Stimulated activated CD8-positive, alpha-beta memory T cell treated with anti-CD3 and anti-CD28 coated beads, Interleukin-7, amount 100 ng/mL, for 48 hours (primary cell): Measurements from ENCODE around the gene KRTAP12-2.
"Not testable (repeated sequence)": the region's sequence is repeated elsewhere in the genome, so short reads cannot be mapped to it uniquely, and the experiment has no call there.

Experiments used
- DNase-seq, 2 donors: peaks; one replicate each; pipeline ENCODE4 v3.0.0-alpha.2; 2020; ENCODE audit warnings: low read depth in 1 of 2; ENCODE audit errors: extremely low read depth in 1 of 2

KRTAP12-2 gene

DNA sequence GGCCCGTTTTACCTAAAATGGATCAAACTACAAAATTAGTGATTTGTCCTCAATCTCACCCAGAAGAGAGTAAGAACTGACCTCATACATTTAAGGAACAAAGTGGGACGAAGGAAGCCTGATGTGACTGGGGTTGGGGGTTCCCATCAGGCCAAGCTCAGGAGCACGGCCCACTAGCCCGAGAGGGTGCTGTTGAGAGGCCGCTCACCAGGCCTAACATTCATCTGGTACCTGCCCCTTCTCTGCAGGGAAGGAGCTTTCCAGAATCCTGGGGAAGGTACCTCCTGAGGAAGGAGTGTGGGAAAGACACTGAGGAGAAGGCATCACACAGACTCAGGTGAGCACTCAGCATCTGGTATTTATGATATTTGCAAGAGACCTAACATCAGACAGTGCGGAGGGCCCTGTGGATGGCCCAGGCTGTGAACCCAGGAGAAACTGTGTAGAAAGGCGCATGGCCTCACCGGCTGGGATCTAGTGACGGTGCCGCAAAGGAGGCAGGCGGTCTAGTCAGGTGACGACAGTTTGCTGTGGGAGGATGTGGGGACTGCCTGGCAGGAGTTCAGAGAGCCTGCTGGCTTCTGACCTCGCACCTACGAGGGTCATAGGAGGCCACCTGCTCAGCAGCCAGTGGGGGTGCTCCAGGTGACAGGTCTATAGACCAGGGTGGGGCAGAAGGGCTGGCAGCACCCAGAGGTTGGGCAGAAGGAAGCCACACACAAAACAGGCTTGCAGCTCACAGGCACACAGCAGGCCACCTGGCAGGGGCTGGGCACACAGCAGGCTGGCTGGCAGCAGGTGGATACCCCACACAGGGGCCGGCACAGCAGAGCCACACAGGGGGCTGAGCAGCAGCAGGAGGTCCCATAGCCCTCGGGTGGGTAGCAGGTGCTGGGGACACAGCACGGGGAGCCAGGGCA, 12.8 kb downstream of the KRTAP12-2 start:
- no peak for DNase-seq

DNA sequence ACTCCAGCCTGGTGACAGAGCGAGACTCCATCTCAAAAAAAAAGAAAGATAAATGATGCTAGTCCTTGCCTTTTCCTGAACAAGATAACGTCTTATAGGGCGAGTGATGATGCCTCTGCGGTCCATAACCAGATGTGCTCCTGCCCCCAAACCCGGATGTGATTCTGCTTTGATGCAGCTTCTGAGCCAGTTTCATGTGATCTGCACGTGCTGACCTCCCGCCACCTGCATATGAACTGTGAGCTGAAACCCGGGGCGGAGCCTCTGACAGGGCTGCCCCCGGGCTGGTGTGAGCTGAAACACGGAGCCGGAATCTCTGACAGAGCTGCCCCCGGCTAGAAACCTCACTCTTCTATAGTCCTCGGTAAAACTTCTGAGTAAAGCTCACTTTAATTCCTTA, 13.6 kb downstream of the KRTAP12-2 start:
- no peak for DNase-seq

DNA sequence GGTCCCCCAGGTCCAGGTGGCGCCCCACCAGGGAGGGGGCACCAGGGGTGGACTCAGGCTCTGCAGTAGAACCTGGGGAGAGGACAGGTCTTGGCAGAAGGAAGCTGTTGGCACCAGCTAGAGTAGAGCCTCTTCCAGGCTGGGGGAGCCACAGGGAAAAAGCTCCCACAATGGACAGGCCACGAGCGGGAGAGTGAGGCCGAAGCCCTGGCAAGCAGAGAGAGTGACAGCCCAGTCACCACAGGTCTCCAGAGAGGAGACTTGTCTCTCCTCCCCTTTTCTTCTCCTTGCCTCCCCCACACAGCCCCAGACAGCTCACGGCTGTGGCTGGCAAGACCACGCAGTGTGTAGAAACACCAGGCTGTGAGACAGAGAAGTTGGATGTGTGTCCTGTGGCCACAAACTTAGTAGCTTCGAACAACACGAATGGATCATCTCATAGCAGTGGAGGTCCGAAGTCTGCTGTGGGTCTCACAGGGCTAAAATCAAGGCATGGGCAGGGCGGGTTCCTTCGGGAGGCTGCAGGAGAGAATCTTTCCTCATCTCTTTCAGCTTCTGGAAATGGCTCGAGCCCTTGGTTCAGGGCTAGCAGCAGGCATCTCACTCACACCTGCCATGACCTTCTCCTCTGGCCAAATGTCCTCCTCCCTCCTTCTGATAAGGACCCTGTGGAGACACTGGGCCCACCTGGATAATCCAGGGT, 15.6 kb downstream of the KRTAP12-2 start:
- no peak for DNase-seq

DNA sequence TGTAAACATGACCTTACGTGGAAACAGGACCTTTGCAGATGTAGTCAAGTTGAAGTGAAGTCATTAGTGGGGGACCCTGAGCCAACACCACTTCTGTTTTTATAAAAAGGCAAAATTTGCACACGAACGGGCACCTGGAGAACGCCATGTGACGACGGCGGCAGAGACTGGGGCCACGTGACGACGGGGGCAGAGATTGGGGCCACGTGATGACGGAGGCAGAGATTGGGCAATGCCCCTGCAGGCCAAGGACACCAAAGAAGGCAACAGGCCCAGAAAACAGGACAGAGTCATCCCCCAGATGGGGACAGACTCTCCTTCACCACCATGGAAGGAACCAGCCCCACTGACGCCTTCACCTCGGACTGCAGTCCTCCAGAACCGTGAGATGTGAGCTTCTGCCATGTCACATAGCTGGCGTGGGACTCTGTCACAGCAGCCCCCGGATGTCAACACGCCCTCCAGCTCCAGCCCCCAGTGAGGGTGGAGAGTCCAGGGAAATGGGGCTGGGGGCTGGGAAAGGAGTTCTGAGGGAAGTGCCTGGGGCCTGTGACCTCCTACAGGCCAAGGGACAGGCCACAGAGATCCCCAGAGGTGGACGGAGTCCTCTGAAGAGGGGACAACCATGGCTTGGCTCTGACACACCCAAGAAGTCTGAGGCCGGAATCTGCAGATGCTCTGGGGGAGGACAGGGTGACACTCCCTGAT, 16.3 kb downstream of the KRTAP12-2 start:
- DNase-seq: no peak

DNA sequence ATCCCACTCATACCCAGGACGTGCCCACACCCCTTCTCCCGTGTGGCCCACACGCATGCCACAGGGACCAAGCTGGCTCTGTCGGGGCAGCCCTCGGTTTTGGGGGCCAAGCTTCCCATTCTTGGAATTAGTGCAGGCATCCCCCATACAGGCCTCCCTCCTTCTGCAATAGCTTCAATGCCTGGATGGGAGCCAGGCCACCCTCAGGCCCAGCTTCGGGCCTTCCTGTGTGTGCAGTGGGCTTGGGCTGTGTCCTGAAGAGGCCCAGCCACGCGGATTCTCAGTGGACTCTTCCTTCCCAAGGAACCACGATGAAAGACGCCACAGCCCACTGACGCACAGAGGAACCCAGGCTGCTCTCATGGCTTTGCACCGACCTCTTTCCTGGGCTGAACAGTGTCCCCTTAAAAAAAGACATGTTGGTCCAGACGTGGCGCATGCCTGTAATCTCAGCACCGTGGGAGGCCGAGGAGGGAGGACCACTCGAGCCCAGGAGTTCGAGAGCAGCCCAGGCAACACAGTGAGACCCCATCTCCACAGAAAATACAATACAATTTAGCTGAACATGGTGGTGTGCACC, 17.1 kb downstream of the KRTAP12-2 start:
- no peak for DNase-seq

DNA sequence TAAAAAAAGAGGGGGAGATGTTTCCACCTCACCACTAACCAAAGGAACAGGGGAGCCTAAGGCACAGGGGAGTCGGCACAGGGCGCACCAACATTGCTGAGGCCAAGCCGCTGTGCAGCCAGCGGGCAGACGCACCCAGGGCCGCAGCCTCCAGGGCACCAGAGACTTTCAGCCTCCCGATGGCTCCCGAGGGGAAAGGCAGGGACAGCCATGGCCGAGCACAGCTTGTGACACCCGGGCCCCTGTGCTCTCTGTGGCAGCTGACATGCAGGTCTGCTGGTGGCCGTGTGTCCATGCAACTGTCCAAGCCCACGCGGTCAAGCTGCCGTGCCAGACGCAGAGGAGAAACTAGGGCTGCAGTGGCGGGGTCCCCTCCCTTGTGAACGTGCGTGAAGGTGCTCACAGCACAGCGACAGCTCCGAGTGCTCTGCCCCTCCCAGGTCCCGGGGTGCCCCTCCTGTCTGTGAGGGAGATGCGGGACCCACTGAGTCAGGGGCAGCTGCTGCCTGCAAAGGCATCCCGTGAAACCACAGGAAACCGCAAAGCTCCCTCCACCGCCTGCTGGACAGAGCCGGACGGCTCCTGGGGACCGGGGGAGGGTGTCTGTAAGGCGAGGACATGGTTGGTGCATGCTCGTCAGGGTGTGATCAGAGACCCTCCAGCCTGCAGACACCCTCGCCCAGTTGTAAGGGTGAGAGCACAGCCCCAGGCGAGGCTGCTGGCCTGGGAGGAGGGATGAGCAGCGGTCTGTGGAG, 18.0 kb downstream of the KRTAP12-2 start:
- no peak for DNase-seq

DNA sequence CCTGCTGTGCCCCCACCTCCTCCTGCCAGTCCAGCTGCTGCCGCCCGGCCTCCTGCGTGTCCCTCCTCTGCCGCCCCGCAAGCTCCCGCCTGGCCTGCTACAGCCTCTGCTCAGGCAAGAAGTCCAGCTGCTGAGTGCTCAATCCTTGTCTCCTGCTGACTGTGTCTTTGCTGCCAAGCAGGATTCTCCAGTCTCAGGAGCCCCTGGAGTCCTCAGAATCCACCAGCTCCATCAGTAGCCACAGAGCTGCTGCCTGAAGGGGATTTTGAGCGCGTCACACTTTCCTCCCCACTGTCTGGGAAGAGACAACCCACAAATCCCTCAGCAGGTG, 19.5 kb downstream of the KRTAP12-2 start:
- no peak for DNase-seq

DNA sequence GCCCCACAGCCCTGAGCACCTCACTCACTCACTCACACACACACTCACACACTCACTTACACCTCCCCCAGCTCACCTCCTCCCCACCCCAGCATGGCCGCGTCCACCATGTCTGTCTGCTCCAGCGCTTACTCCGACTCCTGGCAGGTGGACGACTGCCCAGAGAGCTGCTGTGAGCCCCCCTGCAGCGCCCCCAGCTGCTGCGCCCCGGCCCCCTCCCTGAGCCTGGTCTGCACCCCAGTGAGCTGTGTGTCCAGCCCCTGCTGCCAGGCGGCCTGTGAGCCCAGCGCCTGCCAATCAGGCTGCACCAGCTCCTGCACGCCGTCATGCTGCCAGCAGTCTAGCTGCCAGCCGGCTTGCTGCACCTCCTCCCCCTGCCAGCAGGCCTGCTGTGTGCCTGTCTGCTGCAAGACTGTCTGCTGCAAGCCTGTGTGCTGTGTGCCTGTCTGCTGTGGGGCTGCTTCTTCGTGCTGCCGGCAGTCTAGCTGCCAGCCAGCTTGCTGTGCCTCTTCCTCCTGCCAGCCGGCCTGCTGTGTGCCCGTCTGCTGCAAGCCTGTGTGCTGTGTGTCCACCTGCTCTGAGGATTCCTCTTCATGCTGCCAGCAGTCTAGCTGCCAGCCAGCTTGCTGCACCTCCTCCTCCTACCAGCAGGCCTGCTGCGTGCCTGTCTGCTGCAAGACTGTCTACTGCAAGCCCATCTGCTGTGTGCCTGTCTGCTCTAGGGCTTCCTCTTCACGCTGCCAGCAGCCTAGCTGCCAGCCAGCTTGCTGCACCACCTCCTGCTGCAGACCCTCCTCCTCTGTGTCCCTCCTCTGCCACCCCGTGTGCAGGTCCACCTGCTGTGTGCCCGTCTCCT, 20.1 kb downstream of the KRTAP12-2 start, which contains the start of gene KRTAP10-11:
Gene KRTAP10-11 (plus strand): TSS at position 49 of the 856 bp plus-strand sequence. CDS start 45 bp downstream, at position 94.
- not testable (repeated sequence) for DNase-seq

DNA sequence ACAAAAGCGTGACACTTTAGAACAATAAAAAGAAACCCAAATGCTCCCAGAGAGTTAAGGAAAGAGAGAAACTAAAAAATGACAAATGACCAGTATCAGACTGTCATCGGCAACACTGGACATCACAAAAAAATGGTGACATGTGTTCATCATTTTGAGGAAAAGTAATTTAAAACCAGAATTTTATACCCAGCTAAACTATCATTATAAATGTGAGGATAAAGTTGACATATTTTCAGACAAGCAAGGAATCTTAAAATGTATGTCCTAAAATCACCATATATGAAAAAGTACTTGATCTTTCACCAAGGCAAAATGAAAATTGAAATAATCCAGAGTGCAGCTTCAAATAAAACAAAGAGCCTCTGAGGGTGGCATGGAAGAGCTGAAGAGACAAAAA, 21.8 kb downstream of the KRTAP12-2 start:
- DNase-seq: no peak

DNA sequence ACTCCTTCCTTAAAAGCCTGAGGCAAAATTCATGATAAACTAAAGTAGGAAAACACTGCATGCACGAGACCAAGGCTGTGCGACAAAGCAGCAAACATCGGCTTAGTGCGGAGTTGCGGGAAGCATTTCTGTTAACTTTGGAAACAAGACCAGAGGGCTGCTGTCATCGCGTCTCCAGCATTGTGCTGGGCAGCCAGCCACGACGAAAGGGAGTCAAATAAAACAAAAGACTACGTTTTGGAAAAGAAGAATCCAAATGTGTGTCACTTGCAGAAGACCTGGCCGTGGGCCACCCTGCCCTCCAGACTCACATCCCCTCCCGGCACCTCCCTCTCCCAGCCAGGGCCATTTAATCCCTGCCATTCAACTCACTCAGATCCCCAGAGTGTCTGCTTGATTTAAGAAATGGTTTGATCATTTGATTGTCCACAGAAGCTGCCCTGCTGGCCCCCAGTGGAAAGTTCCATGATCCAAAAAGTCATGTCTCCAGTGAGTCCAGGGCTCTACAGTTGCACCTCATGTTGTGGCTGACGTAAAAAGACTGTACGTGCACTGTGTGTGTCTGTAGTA, 22.9 kb downstream of the KRTAP12-2 start:
- no peak for DNase-seq

DNA sequence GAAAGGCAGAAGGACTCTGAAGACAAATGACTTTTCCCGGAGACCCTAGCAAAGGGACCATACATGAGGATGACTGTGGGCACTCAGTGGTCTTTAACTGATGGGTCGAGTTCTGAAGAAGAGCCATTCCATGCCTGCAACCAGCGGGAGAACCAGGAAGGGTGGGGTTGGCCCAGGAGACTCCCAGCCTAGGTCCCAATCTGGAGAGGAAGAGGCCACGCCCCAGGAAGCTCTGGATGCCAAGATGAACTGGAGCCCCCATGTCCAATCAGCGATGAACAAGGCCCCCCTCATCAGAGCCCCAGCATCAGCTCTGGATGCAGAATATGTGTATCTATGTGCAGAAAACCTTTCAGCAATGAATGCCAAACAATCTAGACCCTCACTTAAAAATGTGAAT, 26.0 kb downstream of the KRTAP12-2 start:
- no peak for DNase-seq

DNA sequence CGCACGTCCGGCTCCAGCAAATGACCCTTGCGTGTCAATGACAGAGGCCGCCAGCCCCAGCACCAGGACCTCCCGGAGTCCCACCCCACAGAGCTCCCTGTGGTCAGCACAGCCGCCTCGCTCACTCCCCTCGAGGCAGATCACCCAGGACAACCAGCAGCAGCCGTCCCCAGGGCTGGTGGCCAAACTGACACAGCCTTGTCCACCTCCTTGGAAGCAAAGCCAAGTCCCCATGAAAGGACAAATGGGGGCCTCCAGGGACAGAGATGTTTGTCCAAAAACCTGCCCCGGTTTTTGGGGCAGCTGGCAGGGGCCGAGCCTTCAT, 27.4 kb downstream of the KRTAP12-2 start:
- no peak for DNase-seq

DNA sequence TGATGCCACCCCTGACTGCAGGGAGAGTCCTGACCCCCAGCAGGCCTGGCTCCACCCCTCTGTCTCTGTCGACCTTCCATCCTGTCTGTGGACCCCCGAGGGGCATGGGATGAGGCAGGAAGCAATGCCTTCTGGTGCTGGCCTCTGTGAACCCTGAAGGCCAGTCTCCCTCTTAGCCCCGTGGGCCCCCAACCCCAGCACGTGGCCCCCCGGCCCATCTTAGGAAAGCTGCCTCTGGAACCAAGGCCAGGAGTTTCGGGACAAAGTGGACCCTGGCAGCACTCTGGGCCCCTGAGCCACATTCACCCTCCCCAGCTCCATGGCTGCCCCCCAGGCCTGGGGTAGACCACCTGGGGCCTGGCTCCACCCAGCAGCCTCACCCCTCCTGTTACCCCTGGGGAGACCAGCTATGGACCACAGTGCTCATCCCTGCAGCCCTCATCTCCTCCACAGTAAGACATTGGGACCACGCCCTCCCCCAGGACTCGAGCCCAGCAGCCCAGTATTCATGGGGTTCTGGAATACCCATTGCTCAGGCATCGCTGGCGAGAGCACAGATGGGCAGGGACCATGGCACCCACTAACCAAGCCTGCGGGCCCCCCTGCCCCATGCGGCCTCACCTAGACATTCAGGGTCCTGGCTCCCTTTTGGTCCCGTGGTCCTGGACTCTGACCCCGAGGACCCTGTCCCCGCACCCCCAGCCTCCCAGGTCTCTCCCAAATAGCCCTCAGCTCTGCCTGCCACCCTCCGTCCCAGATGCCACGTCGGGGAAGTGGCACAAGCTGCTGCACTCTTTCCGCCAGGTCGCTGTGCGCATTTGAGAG, 28.0 kb downstream of the KRTAP12-2 start:
- not testable (repeated sequence) for DNase-seq

DNA sequence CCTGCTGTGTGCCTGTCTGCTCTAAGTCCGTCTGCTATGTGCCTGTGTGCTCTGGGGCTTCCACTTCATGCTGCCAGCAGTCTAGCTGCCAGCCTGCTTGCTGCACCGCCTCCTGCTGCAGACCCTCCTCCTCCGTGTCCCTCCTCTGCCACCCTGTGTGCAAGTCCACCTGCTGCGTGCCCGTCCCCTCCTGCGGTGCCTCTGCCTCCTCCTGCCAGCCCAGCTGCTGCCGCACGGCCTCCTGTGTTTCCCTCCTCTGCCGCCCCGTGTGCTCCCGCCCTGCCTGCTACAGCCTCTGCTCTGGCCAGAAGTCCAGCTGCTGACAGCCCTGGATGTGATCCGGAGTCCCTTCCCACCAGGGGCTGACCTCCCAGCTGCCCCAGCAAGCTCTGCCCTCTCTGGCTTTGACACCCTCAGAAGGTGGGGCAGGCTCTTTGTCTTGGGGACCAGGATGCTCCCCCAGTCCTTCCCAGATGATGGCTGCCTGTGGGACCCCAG, 28.8 kb downstream of the KRTAP12-2 start:
- DNase-seq: not testable (repeated sequence)

DNA sequence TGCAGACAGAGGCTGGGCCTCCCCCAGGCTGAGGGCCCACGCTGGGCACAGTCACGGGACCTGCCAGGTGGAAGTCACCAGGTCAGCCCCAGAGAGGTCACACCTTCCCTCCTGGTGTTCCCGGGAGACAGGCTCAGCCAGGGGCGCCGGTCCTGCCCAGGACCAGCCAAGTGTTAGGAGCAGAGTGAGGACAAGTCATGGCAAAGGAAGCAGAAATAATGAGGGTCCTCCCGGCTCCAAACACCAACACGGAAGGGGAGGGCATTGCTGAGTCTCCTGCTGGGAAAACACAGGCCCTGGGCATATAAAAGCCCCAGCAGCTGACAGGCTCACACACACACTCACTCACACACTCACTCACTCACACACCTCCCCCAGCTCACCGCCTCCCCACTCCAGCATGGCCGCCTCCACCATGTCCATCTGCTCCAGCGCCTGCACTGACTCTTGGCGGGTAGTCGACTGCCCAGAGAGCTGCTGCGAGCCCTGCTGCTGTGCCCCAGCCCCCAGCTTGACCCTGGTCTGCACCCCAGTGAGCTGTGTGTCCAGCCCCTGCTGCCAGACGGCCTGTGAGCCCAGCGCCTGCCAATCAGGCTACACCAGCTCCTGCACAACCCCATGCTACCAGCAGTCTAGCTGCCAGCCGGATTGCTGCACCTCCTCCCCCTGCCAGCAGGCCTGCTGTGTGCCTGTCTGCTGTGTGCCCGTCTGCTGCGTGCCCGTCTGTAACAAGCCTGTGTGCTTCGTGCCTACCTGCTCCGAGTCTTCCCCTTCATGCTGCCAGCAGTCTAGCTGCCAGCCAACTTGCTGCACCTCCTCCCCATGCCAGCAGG, 29.5 kb downstream of the KRTAP12-2 start, which contains the start of gene KRTAP10-10:
Gene KRTAP10-10 (plus strand): TSS at position 339 of the 833 bp plus-strand sequence. CDS start 62 bp downstream, at position 401.
- no peak for DNase-seq

DNA sequence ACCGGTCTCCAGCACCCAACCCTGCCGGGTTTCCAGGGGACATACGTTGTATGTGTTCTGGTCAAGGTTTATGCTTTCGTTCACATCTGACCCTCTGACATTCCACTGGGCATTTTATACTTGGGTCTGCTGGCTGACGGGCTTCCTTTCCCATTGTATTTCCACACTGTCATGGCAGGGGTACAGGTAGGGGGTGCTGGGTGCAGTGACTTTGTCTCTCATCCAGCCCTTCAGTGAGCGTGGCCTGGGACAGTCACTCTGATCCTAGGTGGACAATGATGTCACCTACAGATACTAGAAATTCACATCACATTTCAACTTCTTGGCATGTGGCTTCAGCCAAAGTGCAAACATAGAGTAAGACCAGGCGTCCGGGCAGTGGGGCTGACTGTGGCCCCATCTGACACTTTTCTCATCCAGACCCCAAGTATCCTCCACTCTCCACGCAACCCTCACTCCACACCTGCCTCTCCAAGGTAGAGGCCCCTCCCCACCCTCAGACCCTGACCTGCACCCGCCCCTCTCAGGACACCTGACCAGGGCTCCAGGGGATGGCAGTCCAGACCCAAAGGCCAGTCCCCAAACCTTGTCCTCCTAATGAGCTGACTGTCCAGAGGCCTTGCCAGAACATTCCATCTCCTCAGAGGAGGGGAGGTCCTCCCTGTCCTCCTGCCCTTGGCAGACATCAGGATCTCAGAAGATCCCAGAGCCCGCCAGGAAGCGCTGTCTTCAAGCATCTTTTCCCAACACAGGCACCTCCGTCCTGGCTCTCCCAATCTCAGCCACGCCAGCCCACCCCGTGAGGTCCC, 30.3 kb downstream of the KRTAP12-2 start:
- no peak for DNase-seq
